HCT116 (cell line): ENCODE data around the gene CD3D.

Experiments used
- CEBPB ChIP-seq: IDR thresholded peaks from 2 replicates; pipeline ENCODE4 v1.6.1; 2012; ENCODE audit warnings: low read depth
- CTCF ChIP-seq, 3 experiments: fragments of 200-600 bp in 1 of 3; sonication (generic) in 1 of 3; IDR thresholded peaks in 2 of 3; conservative IDR thresholded peaks in 1 of 3; 2 replicates each; pipeline ENCODE4 v1.5.1; 2012 to 2017; ENCODE audit warnings: low read depth in 2 of 3, low read length in 2 of 3, antibody characterized with exemption in 1 of 3, borderline replicate concordance in 1 of 3, control low read depth in 1 of 3, mild to moderate bottlenecking in 1 of 3, mixed read lengths in 1 of 3, mixed run types in 1 of 3, moderate library complexity in 1 of 3; ENCODE audit not compliant: insufficient read depth in 1 of 3
- EGR1 ChIP-seq: IDR thresholded peaks from 2 replicates; pipeline ENCODE4 v1.6.1; 2012; ENCODE audit warnings: low read depth
- EZH2 ChIP-seq: fragments of 200-600 bp; sonication (generic); IDR thresholded peaks from 2 replicates; pipeline ENCODE4 v1.6.1; 2017; ENCODE audit warnings: antibody characterized with exemption, mixed run types
- JUND ChIP-seq: IDR thresholded peaks from 2 replicates; pipeline ENCODE4 v1.6.1; 2012
- POLR2A ChIP-seq: IDR thresholded peaks from 2 replicates; pipeline ENCODE4 v1.7.0; 2011; ENCODE audit warnings: borderline replicate concordance; ENCODE audit not compliant: insufficient read depth, insufficient read length; ENCODE audit errors: extremely low read depth
- POLR2AphosphoS5 ChIP-seq: IDR thresholded peaks from 2 replicates; pipeline ENCODE4 v1.6.1; 2011; ENCODE audit warnings: mild to moderate bottlenecking, low read depth, low read length, moderate library complexity
- REST ChIP-seq: IDR thresholded peaks from 2 replicates; pipeline ENCODE4 v1.6.1; 2012; ENCODE audit warnings: low read depth
- SP1 ChIP-seq: IDR thresholded peaks from 2 replicates; pipeline ENCODE4 v1.6.1; 2012; ENCODE audit warnings: low read depth
- TCF7L2 ChIP-seq: IDR thresholded peaks from 2 replicates; pipeline ENCODE4 v1.7.0; 2011; ENCODE audit warnings: borderline replicate concordance, inconsistent platforms; ENCODE audit not compliant: insufficient read depth, insufficient read length; ENCODE audit errors: extremely low read depth
- YY1 ChIP-seq: IDR thresholded peaks from 2 replicates; pipeline ENCODE4 v1.6.1; 2011; ENCODE audit warnings: low read length, low read depth, moderate library complexity, mild to moderate bottlenecking; ENCODE audit not compliant: insufficient replicate concordance; ENCODE audit errors: extremely low read depth

DNA sequence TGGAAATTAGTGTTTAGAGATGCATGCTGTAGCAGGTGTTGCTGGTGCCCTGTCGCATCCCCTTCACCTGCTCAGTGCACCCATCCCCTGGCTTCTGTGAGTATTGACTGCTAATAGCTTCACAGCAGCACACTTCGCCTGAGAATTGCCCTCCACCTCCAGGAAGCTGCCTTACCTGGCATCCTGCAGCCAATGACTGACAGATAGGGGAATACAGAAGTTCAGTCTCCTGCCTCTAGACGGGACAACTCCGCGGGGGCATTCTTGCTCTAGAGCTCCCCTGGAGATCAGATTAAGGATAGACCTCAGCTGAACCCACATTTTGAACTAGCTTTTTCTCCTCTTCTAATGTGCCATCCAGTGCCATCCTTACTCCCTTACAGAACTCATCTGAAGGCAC, 47.3 kb downstream of the CD3D start:
- TF ChIP-seq POLR2A (no peak), CTCF (IDR thresholded peaks at IDR 0.05 in 2 of 3, conservative IDR thresholded peaks at IDR 0.05 in 1 of 3; ENCODE audit: borderline replicate concordance in 1 of 3, insufficient read depth in 1 of 3, low read depth in 2 of 3, low read length in 2 of 3) (0 out of 6 replicates have a peak, but pooled peaks of 1 of the 3 experiments have one; percentile 6), EZH2 (no peak), REST (no peak), YY1 (no peak), SP1 (no peak), TCF7L2 (no peak), EGR1 (no peak), JUND (no peak), POLR2AphosphoS5 (no peak), CEBPB (no peak)
